NCI-H2227 treated with DMSO at 0.1 percent for 48 hours (cell line): ENCODE data around the gene NUDT6.
"Not testable (repeated sequence)": the region's sequence is repeated elsewhere in the genome, so short reads cannot be mapped to it uniquely, and the experiment has no call there.

Experiments used
- DNase-seq: peaks from one replicate; lab custom pipeline; 2025; lab: John Stamatoyannopoulos, UW

Gene NUDT6, protein sequence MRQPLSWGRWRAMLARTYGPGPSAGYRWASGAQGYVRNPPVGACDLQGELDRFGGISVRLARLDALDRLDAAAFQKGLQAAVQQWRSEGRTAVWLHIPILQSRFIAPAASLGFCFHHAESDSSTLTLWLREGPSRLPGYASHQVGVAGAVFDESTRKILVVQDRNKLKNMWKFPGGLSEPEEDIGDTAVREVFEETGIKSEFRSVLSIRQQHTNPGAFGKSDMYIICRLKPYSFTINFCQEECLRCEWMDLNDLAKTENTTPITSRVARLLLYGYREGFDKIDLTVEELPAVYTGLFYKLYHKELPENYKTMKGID

DNA sequence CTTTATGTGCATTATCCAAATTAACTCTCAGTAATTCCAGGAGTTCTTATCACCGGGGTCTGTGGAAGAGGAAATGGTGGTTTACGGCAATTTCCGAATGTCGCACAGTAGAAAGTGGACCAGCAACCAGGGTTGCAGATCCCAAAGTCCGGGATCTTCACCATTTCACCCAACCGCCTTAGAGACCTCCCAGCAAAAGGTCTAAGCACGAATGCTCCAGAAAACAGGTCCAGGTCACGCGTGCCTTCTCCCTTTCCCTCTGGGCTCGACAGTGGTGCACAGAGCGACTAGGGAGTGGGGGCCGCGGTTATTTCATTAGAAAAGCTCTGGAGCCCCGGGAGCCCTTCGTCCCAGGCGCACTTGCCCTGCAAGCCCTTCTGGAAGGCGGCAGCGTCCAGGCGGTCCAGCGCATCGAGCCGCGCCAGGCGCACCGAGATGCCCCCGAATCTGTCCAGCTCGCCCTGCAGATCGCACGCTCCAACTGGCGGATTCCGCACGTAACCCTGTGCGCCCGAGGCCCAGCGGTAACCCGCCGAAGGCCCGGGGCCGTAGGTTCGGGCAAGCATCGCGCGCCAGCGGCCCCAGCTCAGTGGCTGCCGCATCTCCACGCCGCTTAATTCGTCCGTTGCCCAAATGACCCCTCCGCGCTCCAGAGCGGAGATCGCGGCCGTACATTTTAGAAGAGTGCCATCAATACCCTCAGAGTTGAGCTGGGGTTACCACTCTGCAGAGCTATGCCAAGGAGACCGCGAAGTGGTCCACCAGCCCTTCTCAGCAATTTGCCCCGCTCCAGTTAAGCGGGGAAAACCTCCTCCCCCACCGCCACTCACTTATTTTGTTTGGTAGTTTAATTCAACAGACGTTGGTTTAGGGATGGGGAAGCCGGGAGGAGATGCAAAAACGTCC is at the start of gene NUDT6:
TSS of gene NUDT6 (minus strand) at position 627 of the 906 bp plus-strand sequence. CDS start at position 602, 25 bp downstream.
- DNase-seq, result peak; percentile 57

DNA sequence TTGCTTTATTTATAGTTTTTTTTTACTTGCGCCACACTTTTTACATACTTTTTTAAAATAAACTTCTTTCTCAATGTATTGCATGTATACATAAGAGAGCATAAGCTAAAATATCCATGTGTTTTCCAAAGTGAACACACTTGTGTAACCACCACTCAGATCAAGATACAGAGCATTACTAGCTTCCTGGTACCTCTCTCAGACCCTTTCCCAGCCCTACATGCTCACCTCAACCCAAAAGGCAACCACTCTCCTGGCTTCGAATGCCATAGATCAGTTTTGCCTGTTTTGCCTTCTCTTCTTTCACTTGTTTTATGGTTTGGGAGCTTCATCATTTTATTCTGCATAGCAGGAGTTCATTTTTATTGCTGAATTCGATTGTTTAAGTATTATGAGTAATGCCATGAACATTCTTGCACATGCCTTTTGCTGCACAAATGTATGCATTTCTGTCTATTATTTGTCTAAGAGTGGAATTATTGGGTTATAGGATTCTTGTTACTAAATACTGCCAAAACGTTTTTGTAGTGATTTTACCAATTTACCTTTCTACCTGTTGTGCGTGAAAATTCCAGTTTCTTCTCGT is 45.9 kb upstream of the NUDT6 start:
- no peak for DNase-seq

DNA sequence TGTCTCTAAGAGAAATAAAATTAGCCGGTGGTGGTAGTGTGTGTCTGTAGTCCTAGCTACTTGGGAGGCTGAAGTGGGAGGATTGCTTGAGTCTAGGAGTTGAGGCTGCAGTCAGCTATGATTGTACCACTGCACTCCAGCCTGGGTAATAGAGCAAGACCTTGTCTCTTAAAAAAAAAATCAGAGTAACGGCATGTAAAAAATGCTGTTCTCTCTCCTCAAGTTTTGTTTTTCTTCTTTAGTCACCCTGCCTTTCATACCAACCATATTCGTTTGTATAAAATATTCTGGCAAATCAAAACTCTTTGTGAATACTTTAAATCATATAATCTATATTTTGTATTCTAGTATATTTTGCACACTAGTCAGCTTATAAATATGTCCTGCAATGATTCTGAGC is 44.8 kb upstream of the NUDT6 start:
- no peak for DNase-seq

DNA sequence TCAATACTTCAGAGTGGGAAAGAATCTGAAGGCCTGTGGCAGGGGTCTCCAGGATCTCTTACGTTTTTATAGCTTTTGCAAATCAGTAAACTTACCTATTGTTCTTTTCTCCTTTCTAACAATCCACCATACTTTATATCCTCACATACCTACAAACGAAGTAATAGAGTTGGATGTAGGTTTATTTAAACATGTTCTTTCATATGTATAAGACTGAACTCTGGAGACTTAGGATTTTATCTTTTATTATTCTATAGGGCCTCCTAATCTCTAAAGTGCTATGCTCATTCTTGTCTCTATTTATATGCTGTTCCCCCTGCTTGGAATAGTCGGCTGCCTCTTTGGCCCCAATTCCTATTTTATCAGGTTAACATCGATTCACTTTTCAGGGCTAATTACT is 43.8 kb upstream of the NUDT6 start:
- no peak for DNase-seq

DNA sequence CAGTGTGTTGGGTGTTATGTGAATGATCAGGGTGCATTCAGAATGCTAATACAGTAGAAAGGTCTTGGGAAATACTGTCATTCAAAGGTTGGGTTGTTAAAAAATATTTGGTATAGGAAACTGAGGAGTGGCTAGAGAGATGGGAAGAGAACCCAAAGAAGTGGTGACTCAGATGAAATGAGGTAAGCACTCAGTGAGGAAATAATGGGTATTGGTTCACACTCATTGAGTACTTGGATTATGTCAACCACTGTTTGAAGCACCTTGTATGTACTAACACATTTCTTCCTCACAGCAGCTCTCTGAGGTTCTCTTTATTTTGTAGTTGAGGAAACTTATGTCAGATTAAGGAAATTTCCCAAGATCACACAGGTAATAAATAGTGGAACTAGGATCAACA is 40.8 kb upstream of the NUDT6 start:
- DNase-seq, result no peak

DNA sequence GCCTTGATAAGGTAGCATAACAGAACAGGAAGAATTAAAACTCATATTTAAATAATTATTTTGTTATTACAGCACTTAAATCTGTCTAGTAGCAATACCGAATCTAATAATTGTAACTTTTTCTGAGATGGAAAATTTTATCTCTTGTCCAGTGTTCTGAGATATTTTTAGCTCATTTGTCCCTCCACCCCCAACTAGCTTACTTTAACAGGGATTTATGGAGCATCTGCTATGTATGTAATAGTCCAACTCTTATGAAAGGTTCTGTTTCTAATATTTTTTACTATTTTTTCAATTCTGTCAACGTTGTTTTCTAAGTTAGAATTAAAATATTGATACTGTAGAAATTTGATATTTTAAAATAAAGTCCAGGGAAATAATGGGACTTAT is 38.2 kb upstream of the NUDT6 start:
- no peak for DNase-seq

DNA sequence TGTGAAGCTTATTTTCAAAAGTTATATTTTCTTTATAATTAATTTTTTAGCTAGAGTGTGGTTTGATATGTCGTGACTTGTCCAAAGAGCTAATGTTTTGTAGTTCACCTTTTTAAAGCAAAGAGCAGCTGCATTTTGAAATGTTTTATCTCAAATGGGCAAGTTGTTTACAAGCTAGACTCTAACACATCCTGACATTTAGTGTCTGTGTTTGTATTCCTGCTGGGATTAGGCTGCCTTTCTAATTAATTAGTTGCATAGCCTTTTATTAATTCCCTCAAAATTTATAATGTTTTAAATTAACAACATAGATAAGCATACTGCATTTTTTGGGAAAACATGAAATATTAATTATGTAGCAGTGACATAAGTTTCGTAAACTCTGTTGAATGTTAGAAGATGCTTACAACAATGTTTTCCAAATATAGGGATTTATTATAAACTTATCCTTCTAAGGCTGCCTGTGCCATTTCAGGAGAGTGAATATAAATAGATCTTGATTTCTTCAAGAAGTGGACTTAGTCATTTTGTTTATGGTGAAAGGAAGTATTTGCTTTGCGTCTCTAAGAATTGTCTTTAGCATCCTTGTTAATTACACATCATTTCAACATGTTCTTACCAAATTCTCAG is 37.7 kb upstream of the NUDT6 start:
- no peak for DNase-seq

DNA sequence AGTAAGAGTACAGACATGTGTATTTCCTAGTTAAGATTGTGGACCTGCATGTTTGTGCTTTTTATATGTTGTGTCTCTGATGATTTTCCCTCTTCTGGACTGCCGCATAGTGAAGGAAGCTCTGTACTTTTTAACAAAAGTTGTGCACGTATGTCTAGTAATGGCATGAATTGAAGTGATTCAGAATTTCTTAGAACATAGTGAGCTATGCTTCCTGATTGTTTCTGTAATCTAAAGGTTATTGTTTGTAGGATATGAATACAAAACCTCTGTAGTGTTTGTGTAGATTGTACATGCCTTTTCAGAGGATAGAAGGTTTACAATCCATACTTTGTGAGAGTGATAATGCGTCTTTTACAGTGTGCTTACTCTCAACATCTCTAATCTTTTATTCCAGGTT is 37.0 kb upstream of the NUDT6 start:
- DNase-seq, result no peak

DNA sequence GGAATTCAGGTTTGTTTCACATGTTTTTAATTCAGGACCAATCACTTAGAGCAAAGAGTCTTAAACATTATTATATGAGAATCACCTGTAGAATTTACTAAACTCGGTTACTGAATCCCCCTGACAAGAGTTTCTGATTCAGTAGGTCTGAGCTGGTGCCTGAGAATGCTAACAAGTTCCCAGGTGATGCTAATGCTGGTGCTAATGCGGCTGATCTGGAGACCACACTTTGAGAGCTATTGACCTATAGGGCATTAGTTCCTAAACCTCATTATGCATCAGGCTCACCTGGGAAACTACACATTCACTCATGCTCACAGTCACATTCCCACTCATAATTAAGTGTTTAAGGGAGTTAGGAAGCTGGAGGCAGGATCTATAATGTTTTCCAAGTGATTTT is 36.1 kb upstream of the NUDT6 start:
- DNase-seq, result no peak

DNA sequence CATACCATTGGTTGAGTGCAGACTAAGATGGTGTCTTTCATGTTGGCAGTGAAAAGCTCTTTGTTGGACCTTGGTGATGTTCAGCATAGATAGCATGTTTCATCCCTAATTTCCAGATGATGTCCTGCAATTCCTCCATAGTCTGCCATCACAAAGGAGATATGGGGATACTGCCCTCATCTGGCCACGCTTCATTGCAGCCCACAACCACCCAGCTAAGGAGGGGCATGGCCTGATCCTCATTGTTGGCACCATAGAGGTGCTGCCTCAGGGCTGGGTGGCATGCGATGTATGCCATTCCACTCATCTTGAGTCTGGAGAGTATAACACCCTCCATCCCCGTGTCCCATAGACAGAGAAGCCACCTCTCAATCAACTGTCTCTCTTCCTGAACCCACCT is 31.5 kb upstream of the NUDT6 start:
- DNase-seq, result no peak

DNA sequence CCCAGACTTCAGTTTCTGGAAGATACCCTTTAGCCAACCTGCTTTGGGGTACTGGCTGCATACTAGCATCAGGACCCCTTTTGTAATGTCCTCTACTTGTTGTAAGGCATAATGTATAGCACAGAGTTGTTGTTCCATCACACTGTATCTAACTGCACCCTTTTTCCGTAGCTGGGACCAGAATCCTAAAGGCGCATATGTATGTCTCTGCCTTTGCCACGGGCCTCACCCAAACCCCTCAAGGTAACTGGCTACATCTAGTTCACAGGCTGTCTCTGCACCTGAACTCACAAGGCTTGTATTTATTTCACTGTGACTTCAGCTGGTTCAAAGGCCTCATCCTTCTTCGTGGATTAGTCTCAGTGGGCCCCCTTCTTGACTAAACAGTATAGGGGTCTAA is 29.6 kb upstream of the NUDT6 start:
- DNase-seq, result no peak

DNA sequence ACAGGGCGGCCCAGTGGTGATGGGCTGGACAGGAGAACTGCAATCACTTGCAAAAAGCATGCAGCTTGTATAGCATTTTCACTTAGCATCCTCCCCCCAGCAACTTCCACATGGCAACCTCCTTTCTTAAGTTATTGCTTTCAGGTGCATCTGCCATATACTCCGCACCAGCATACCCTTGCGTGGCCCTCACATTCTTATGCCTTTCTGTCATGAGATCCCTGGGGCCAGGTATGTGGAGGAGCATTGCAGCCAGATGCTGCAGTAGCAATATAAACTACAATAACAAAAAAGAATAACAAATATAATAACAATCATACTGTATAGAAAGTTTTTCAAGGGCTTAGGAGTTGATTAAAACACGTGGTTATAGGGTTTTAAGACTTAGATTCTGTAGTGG is 26.3 kb upstream of the NUDT6 start:
- no peak for DNase-seq

DNA sequence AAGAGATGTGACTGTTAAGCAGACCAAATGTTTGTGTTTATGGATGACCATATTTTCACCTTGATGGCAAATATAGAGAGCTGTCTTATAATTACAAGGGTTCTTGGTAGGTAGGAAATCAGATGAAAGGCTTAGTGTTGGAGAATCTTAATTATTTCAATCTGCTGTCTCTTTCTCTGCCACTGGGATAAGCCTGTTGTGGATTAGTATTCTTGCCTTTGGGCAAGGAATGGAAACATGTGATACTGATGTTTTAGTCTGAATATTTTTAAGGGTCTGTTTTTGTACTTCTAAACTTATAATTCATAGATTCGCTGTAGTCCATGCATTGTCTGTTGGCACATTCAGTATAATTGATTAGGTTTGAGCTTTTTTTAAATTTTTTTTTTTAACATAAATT is 23.7 kb upstream of the NUDT6 start:
- no peak for DNase-seq

DNA sequence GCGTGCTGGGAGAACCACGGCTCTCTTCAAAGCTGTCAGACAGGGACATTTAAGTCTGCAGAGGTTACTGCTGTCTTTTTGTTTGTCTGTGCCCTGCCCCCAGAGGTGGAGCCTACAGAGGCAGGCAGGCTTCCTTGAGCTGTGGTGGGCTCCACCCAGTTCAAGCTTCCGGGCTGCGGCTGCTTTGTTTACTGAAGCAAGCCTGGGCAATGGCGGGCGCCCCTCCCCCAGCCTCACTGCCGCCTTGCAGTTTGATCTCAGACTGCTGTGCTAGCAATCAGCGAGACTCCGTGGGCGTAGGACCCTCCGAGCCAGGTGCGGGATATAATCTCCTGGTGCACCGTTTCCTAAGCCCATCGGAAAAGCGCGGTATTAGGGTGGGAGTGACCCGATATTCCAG is 22.7 kb upstream of the NUDT6 start:
- DNase-seq, result not testable (repeated sequence)

DNA sequence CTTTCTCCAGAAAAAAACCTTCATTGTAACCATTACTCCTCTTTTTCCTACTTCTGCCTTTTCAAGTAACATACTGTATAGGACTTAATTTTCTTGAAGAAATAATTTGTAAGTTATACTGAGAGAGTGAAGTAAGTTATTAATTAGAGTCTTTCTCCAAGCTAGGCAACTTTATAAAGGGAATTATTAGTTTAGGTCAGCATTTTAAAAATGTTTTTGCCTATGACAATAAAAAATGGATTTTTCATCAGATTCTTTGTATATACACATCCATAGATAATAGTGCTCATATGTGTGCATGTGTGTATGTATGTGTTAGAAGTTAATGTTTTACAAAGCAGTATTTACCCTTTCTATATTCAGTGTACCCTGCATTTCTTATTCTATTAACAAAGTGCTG is 10.4 kb upstream of the NUDT6 start:
- DNase-seq, result no peak

DNA sequence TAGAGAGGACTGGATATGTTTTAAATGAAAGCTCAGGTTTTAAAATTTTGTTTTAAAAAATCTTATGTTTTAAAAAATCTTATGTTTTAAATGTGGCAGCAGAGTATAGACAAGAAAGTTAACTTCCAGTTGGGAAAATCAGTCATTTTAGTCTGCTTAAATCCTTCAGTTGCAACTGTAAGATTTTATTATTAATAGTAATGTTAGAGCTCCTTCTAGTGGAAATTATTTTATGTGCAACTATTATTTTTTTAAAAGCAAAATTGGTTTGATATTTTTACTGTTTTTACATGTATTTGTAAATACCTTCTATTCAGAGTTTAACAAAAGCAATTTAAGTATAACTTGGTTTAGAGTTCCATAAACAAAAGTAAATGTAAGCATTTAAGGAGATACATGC is 8.5 kb upstream of the NUDT6 start:
- DNase-seq, result peak; percentile 7

DNA sequence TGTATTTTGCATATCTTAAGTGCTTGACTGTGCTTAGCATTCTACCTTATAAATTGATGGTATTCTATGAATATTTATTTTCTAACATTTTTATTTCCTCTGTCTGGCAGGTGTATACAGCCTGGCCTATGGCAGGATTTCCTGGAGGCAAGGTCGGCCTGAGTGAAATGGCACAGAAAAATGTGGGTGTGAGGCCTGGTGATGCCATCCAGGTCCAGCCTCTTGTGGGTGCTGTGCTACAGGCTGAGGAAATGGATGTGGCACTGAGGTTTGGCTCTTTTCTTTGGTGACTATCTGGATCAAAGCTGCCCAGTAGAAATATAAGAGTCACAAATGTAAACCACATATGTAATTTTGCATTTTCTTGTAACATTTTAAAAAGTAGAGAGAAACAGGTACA is 6.5 kb upstream of the NUDT6 start:
- no peak for DNase-seq

DNA sequence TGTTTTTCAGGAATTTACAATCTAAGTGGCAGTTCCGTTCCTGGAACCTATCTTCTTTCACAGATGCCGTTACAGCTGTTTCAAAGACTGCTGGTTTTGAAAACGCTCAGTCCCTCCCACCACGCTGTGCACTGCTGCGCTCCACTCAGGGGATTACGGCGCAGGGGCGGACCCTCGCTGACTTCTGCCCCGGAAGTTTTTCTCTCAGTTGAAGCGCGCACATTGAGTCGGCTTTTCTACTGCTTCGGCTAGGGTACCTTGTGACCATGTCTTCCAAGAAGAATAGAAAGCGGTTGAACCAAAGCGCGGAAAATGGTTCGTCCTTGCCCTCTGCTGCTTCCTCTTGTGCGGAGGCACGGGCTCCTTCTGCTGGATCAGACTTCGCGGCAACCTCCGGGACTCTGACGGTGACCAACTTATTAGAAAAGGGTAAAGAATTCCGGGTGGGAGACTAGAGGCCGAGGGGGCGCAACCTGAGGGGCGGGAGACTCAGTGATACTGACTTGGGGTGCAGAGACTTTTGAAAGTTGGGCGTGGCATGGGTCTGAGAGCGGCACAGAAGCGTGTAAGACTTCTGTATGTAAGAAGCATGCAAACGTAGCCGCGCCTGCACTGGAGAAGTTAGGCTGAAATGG is 597 bp upstream of the NUDT6 start:
- peak; percentile 63 for DNase-seq

DNA sequence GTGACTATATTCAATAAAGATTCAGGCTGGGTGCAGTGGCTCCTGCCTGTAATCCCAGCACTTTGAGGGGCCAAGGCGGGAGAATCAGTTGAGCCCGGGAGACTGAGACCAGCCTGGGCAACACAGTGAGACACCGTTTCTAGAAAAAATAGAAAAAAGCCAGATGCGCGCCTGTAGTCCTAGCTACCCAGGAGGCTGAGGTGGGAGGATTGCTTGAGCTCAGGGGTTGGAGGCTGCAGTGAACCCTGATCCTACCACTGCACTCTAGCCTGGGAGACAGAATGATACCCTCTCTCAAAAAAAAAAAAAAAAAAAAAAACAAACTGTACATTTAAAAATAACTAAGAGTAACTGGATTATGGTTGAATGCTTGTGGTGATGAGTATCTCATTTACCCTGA is 1.1 kb downstream of the NUDT6 start:
- DNase-seq, result no peak

DNA sequence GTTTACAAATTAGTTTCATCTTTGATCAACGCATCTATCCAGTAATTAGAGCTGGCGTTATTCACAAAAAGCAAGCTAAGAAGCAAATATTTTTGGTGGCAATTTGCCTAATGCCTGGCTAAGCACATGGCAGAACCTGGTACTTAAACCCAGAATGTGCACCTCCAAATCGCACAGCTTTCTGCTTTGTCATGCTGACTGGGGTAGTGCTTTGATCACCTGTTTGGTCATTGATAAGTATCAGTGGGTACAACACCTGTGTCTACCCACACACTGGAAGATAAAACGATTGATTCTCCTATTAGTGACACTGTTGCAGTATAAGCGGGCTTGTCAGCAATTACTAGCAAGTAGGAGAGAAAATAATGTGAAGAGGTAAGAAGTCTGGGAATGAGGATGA is 1.9 kb downstream of the NUDT6 start:
- no peak for DNase-seq

DNA sequence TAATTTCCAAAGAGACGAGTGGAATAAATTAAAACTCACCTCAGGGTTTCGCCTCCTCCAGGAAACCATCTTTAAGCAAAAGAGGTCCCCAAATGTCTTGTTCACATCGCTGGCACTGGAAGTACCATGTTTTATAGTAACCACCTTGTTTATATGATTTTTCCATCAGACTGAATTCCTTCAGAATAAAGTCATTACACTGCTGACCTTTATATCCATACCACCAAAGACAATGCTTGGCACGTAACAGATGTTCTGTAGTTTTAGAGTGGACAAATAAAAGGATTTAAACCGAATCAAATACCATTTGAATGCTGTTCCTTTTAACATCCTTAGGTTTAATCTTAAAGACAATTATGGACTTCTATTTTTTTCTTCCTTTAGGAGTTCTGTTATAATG is 4.7 kb downstream of the NUDT6 start:
- no peak for DNase-seq

DNA sequence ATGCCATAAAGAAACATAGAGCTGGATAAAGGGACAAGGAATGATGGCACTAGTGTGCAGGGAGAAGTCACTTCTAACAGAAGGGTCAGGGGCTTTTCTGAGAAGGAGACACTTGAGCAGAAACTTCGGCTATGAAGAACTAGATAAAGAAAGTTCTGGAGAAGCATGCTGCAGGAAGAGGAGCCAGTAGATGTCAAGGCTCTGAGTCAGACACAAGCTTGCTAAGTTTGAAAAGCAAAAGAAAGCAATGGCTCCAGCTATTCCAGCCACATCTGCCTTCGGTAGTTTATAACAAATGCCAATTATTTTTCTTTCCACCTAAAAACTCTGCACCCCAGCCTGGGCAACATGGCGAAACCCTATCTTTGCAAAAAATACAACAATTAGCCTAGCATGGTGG is 7.5 kb downstream of the NUDT6 start:
- no peak for DNase-seq
